ENCODE data around the gene MPP2.
"Not testable (repeated sequence)": the region's sequence is repeated elsewhere in the genome, so short reads cannot be mapped to it uniquely, and the experiment has no call there.

The MPP2 gene

GRCh38 chr17:43875476-43876147 is 31.7 kb downstream of the MPP2 start:
- DNase-seq (ENCODE audit: low read depth, low spot score): no peak

GRCh38 chr17:43874293-43874692 is 33.0 kb downstream of the MPP2 start:
- no peak for DNase-seq (ENCODE audit: low read depth, low spot score)

DNA sequence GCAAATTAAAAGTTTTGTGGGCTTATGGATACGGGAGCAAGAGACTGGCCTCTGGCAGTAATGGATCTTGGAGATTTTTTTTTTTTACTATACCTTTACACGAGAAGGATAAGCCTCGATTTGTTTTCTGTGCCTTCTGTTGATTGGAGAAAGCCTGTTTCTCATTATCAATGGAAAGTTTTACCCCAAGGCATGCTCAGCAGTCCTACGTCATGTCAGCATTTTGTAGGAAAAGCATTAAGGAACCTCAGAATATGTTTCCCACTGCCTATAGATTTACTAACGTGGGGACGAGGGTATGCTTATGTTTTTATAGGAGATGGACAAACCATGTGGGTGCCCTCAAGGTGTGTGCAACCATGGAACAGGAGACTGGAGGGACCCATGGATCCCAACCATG is 33.5 kb downstream of the MPP2 start:
- DNase-seq (ENCODE audit: low read depth, low spot score): no peak

DNA sequence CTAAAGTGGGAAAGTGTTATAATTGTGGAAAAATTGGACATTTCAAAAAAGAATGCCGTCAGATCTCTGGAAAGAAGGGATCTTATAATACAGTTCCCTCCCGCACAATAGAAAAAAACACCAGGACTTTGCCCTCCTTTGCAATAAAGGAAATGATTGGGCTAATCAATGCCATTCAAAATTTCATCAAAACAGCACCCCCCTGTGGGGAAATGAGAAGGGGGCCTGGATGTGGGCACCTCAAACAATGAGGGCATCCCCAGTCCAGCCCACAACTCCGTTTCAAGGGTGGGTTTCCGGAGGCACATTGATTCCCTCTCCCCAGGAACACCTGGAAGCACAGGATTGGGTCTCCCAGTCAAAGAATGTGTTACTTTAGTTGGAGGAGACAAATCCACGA is 34.2 kb downstream of the MPP2 start:
- no peak for DNase-seq (ENCODE audit: low read depth, low spot score)

- DNase-seq (ENCODE audit: low read depth, low spot score): no peak
Observed at GRCh38 chr17:43871946-43872690, 35.2 kb downstream of the MPP2 start.

DNA sequence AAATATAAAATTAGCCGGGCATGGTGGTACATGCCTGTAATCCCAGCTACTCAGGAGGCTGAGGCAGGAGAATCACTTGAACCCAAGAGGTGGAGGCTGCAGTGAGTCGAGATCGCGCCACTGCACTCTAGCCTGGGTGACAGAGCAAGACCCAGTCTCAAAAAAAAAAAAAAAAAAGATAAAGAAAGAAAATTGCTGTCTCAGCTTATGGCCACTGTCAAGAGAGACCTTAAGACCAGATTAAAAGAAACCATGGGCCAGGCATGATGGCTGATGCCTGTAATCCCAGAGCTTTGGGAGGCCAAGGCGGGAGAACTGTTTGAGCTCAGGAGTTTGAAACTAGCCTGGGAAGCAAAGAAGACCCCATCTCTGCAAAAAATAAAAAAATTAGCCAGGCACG is 38.3 kb downstream of the MPP2 start:
- not testable (repeated sequence) for DNase-seq (ENCODE audit: low read depth, low spot score)

DNA sequence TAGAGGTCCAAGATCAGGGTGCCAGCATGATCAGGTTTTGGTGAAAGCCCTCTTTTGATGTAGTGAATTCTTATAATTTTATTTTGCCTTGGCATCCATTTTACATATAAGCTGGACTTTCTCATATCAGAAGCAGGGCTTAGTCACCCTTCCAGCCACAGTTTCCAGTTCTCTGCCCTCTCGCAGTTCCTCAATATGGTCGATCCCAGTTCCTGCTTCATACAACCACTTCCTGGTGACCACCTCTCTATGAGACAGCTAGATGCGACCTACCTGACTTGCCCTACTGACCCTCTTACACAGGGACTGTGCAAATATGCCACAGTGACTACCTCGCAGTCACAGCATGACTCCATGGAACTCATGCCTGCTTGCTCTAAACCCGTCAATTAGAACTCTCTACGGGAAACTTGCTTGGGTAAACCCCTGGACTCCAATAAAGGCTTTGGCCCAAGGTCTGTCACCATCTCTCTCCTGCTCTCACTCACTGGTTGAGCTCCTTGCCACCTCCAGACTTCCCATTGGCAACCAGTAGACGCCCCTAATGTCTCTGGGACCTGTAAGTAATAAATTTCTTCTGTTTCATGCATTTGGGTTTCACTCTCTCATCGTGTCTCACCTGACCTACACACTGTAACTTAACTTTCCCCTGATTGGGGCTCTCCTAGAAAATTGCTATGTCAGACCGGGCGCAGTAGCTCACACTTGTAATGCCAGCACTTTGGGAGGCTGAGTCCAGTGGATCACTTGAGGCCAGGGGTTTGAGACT is 38.9 kb downstream of the MPP2 start:
- DNase-seq (ENCODE audit: low read depth, low spot score): no peak

DNA sequence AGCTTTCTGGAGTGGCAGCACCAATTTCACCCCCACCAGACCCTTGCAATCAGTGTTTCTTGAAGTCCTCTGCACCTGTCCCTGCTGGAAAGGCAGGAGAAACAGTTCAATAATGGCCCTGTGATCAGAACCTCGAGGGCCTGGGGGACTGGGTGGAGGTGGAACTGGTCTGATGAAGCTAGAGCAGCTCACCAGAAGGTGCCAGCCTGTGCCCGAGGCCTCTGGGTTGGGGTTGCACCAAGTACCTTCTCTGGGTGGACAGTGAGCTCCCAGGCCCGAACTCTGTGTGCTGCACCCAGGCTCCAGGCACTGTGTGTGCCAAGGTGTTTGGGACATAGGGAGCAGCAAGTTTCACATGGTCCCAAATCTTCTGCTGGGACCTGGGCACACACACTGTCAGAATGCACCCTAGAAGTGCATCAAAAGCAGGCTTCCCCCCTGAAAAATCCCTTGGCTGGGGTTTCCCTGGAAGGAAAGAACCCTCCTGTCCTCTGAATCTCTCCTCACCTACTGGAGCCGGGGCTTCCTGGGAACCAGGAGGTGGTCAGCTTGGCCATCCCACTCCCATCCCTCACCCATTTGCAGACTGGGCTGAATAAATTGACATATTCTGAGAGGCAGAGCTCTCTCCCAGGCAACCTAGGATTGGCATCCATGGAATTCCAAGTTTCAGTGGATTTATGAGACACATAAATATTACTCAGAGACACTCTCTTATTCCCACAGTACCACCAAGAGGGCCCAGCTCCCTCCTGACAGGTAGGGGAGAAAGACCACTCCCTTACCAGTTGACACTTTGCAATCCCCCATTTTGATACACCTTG is 43.0 kb downstream of the MPP2 start:
- DNase-seq (ENCODE audit: low read depth, low spot score): no peak

DNA sequence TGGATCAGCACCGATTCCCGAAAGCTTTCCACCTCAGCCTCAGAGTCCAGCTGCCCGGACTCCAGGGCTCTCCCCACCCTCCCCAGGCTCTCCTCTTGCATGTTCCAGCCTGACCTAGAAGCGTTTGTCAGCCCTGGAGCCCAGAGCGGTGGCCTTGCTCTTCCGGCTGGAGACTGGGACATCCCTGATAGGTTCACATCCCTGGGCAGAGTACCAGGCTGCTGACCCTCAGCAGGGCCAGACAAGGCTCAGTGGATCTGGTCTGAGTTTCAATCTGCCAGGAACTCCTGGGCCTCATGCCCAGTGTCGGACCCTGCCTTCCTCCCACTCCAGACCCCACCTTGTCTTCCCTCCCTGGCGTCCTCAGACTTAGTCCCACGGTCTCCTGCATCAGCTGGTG is 45.4 kb downstream of the MPP2 start:
- no peak for DNase-seq (ENCODE audit: low read depth, low spot score)

GRCh38 chr17:43860927-43861622 is 46.3 kb downstream of the MPP2 start:
- no peak for DNase-seq (ENCODE audit: low read depth, low spot score)

DNA sequence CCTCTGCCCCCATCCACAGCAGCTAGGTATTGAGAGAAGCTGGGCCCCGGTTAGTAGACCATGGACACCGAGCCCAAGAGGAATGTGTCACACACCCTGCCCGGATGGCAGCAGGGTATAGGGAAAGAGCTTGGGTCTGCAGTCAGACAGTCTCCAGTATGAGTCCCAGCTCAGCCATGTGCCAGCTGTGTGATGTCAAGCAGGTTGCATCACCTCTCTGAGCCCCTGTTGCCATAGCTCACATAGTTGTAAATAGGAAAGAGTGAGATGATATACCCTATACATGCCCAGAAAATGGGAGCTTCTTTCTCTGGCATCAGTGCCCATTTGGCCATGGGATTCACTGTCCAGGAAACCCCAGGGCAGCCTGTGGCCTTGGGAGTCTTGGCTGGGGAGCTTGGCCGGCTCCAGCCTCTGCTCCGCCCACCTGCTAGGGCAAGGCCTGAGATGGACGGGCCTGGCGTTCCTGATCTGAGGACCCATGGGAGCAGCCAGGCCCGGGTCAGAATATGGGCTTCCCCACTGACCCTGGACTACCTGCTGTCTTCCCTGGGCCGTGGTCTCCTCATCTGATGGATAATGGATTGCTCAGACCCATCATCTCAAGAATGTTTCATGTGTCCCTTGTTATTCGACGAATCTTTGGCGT is 47.1 kb downstream of the MPP2 start:
- no peak for DNase-seq (ENCODE audit: low read depth, low spot score)

DNA sequence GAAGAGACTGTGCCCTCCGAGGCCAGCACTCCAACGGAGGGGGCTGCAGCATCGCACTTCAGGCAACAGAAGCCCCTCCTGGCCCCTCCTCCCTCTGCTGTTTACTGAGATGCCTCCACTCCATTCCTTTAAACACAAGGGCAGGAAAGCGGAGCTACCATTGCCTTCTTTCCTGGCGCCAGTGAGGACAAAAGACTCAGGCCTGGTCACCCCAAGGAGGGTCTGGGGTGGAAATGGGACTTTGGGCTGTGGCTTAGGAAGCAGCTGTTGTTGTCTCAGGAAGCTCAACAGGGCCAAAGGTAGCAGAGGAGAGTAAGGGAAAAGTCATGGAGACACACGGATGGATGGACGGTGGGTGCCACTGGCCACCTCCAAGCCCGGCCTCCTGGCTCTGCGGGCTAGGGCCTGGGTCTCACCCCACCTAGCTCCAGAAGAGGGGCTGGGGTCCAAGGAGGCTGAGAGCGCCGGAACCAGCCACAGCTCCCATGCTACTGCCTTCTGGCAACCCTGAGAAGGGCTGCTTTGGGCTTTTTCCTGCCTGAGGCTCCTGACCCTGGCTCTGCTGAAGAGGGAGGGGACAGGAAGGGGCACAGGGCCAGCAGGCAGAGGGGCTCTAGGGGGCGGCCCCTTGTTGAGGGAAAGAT is 49.3 kb downstream of the MPP2 start:
- no peak for DNase-seq (ENCODE audit: low read depth, low spot score)

GRCh38 chr17:43857141-43857540 is 50.2 kb downstream of the MPP2 start:
- DNase-seq (ENCODE audit: low read depth, low spot score): no peak

- no peak for DNase-seq (ENCODE audit: low read depth, low spot score)
Observed at GRCh38 chr17:43856141-43856540, 51.2 kb downstream of the MPP2 start.

- no peak for DNase-seq (ENCODE audit: low read depth, low spot score)
Observed at GRCh38 chr17:43855061-43855460, 52.3 kb downstream of the MPP2 start.

GRCh38 chr17:43854498-43854897 is 52.8 kb downstream of the MPP2 start:
- no peak for DNase-seq (ENCODE audit: low read depth, low spot score)

DNA sequence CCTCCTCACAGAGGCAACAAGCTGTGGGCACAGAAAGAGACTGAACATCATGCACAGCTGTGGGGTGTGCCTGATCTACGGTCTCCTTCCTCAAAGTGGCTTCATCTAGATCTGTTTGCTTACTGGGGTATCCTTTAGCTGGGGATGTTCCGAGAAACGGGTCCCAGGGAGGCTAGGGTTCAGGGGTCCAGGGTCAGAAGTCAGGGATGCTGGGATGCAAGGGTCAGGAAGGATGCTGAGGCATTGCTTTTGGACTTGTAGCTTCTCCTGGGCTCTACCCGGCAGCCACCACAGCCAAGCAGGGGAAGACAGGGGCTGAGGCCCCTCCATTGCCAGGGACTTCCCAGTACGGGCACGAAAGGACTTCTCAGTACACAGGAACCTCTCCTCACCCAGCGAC is 53.8 kb downstream of the MPP2 start:
- no peak for DNase-seq (ENCODE audit: low read depth, low spot score)

DNA sequence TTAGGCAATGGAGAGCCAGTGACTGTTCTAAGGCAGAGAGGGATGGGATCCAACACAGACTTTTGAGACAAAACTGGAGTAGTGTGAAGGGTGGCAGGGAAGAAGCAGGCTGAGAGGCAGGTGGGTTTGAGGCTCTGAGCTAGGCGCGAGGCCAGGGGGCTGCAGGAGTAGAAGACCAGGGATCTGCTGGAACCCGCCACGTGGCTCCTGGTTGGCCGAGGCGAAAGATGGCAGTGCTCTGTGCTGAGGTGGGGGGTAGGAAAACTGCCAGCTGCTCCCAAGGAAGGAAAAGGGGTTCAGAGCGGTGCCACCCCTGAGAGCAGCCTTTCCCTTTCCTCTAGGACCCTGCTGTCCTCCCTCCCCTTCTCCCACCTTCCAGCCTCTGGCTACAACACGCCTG is 54.8 kb downstream of the MPP2 start:
- no peak for DNase-seq (ENCODE audit: low read depth, low spot score)

- DNase-seq (ENCODE audit: low read depth, low spot score): no peak
Observed at GRCh38 chr17:43849116-43849515, 58.2 kb downstream of the MPP2 start.

- no peak for DNase-seq (ENCODE audit: low read depth, low spot score)
Observed at GRCh38 chr17:43848601-43849000, 58.7 kb downstream of the MPP2 start.
